Stimulated activated CD4-positive, alpha-beta T cell treated with anti-CD3 and anti-CD28 coated beads, TNF-alpha, amount 100 ng/mL, for 48 hours (primary cell): ENCODE results near the gene TNFSF11.

Experiments used
- DNase-seq, 3 donors: peaks; one replicate each; pipeline ENCODE4 v3.0.0-alpha.2; 2020; ENCODE audit warnings: low read depth in 3 of 3

The TNFSF11 gene

GRCh38 chr13:42653679-42654078, 79.7 kb downstream of the TNFSF11 start:
- DNase-seq, result no peak

GRCh38 chr13:42654212-42654611, 80.3 kb downstream of the TNFSF11 start:
- DNase-seq, result no peak

- no peak for DNase-seq
Observed at GRCh38 chr13:42654722-42655121, 80.8 kb downstream of the TNFSF11 start.

DNA sequence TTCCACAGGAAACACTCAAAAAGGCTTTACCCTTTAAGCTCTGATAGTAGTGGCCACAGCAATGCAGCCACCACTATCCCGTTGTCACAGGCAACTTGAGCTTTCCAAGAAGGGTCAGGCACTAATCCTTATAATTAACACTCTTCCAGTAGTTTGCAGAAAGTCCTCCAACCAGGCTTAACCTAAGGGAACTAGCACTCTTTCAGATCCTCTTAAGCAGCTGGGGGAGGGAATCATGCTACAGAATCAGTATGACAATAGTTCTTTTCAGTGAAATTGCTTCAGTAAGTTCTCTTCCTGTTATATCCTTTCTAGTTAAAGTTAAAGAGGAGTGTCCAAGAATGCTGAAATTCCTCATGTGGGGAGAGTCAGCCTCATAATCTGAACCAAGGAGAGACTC, 82.2 kb downstream of the TNFSF11 start:
- DNase-seq, result no peak

DNA sequence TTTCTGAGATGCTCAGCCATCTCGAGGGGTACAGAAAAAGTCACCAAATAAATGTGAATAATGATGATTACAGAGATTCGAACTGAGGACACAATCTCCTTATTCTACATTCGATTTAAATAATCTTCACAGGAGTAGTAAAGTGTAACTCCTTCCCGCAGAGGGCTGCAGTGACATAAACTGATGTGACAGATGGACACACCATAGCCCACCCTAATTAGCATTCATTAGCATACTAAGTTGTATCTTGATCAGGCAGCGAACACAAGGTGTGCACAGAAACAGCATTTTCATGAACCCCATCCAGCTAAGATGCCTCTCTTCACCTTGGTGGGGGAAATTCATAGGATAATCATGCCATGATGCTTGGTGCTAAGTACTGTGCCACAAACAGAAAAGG, 83.0 kb downstream of the TNFSF11 start:
- no peak for DNase-seq
